Left ventricle myocardium inferior (tissue), 1 donor: ENCODE measurements around the gene PLSCR3. TPM values are rescaled to one million over a fixed set of nuclear protein-coding genes. Genes with fewer than 3 reads are reported as not detected.

Experiments
- DNase-seq: peaks from one replicate; pipeline ENCODE4 v3.0.0-alpha.2; 2020
- H3K27ac ChIP-seq: fragments of 200-600 bp; replicated peaks from 2 replicates; pipeline ENCODE4 v1.8.0; 2021
- H3K27me3 ChIP-seq: fragments of 200-600 bp; 2 replicates; pipeline ENCODE4 v1.8.0; 2021; ENCODE audit warnings: low read depth
- H3K36me3 ChIP-seq: fragments of 200-600 bp; 2 replicates; pipeline ENCODE4 v1.8.0; 2021
- H3K4me1 ChIP-seq: fragments of 200-600 bp; 2 replicates; pipeline ENCODE4 v1.8.0; 2021
- H3K4me3 ChIP-seq: fragments of 200-600 bp; 2 replicates; pipeline ENCODE4 v1.8.0; 2021; ENCODE audit warnings: mild to moderate bottlenecking, moderate library complexity
- H3K9me3 ChIP-seq: fragments of 200-600 bp; replicated peaks from 2 replicates; pipeline ENCODE4 v1.8.0; 2021
- CTCF ChIP-seq: fragments of 200-600 bp; IDR thresholded peaks from 2 replicates; pipeline ENCODE4 v1.8.0; 2021; ENCODE audit warnings: antibody characterized with exemption, mild to moderate bottlenecking, borderline replicate concordance
- intact Hi-C: fragments of 100-400 bp; cut with micrococcal nuclease; formaldehyde crosslinking; loops from one replicate; pipeline ENCODE4 v1.11.0; 2022
- total RNA-seq: library from RNA; stranded (reverse); fragmentation: NEBNext Ultra II Directional; extraction: Animal tissue kit (Norgen Biotek cat#: 25700); gene quantifications from one replicate; pipeline ENCODE4 v1.2.1, GENCODE V29; 2021
- donor health status: DM: no; HTN: yes; CAD: no; lungs with severe emphysema.

PLSCR3 gene
- total RNA-seq, 1 donor from 2014 or later, result 20.1 TPM

- H3K36me3 ChIP-seq, result peaks cover 42% of the 10 kb centered on the region
- H3K4me1 ChIP-seq, result peaks cover 34% of the 10 kb centered on the region
- no peak overlapping the region for H3K4me3 ChIP-seq
- no peaks in the 10 kb centered on the region for H3K27me3 ChIP-seq
- H3K9me3 ChIP-seq, result no peaks in the 10 kb centered on the region
- intact Hi-C loops, result no loop called here
- no peak for TF ChIP-seq CTCF
- no peak for DNase-seq
- H3K27ac ChIP-seq, result no peak overlapping the region
Observed at GRCh38 chr17:7388856-7389255, 5.5 kb downstream of the PLSCR3 start.

GRCh38 chr17:7384489-7385081 lies 9.7 kb downstream of the PLSCR3 start:
- Histone ChIP-seq H3K27ac (no peak overlapping the region), H3K27me3 (peaks cover 18% of the 10 kb centered on the region), H3K4me3 (peak overlapping the region; percentile 64), H3K4me1 (peaks cover 35% of the 10 kb centered on the region), H3K36me3 (peaks cover 17% of the 10 kb centered on the region), H3K9me3 (no peaks in the 10 kb centered on the region)
- DNase-seq, result no peak
- intact Hi-C loops, result no loop called here
- TF ChIP-seq CTCF, result no peak

GRCh38 chr17:7383742-7384488 lies 10.4 kb downstream of the PLSCR3 start:
- Histone ChIP-seq H3K27ac (no peak overlapping the region), H3K4me1 (peaks cover 35% of the 10 kb centered on the region), H3K27me3 (peaks cover 20% of the 10 kb centered on the region), H3K4me3 (peak overlapping the region; percentile 64), H3K9me3 (no peaks in the 10 kb centered on the region), H3K36me3 (peaks cover 10% of the 10 kb centered on the region)
- peak; percentile 32 for DNase-seq
- TF ChIP-seq CTCF, result no peak
- intact Hi-C loops, result no loop called here

GRCh38 chr17:7383371-7383741 lies 11.0 kb downstream of the PLSCR3 start:
- peaks cover 35% of the 10 kb centered on the region for H3K4me1 ChIP-seq
- no peak overlapping the region for H3K27ac ChIP-seq
- TF ChIP-seq CTCF, result no peak
- H3K36me3 ChIP-seq, result peaks cover 4% of the 10 kb centered on the region
- H3K4me3 ChIP-seq, result peak overlapping the region; percentile 64
- intact Hi-C loops, result no loop called here
- DNase-seq, result no peak
- no peaks in the 10 kb centered on the region for H3K9me3 ChIP-seq
- H3K27me3 ChIP-seq, result peaks cover 20% of the 10 kb centered on the region

GRCh38 chr17:7382901-7383300 lies 11.4 kb downstream of the PLSCR3 start:
- H3K27me3 ChIP-seq, result peaks cover 20% of the 10 kb centered on the region
- no peaks in the 10 kb centered on the region for H3K9me3 ChIP-seq
- intact Hi-C loops, result no loop called here
- peaks cover 35% of the 10 kb centered on the region for H3K4me1 ChIP-seq
- TF ChIP-seq CTCF, result no peak
- no peak for DNase-seq
- no peaks in the 10 kb centered on the region for H3K36me3 ChIP-seq
- no peak overlapping the region for H3K4me3 ChIP-seq
- no peak overlapping the region for H3K27ac ChIP-seq
